A549 (cell line): ENCODE measurements around the gene NNMT. TPM values are rescaled to one million over a fixed set of nuclear protein-coding genes. Genes with fewer than 3 reads are reported as not detected.

Experiments used
- ATAC-seq, 2 experiments: fragments of 200-7000 bp in 1 of 2; fragments of >200 bp in 1 of 2; cut with Nextera tagmentation in 1 of 2; cut with Tn5 transposase in 1 of 2; 3 replicates each; pipeline versions ENCODE4 v1.8.0 to v1.9.1; 2018 to 2020; ENCODE audit warnings: mild to moderate bottlenecking in 1 of 2, moderate library complexity in 1 of 2
- CTCF ChIA-PET: fragments of 300-600 bp; sonication (Branson Sonifier 250); formaldehyde crosslinking; extraction: SDS; loops from one replicate; lab custom pipeline; 2021; ENCODE audit warnings: antibody characterized with exemption, inconsistent platforms; lab: Yijun Ruan, JAX
- POLR2A ChIA-PET: fragments of 350-600 bp; formaldehyde crosslinking; extraction: SDS; loops from one replicate; lab custom pipeline; 2021; ENCODE audit warnings: antibody characterized with exemption, inconsistent platforms; lab: Yijun Ruan, JAX
- DNase-seq, 2 experiments: peaks; one replicate each; pipeline versions ENCODE4 v3.0.0 to v3.0.0-alpha.2; 2011 to 2016; ENCODE audit warnings: low read depth in 1 of 2, low spot score in 1 of 2
- FAIRE-seq: peaks from 2 replicates; lab custom pipeline; 2011; peaks lifted over from hg19 to GRCh38; lab: Jason Lieb, UNC
- H3K27ac ChIP-seq, 2 experiments: fragments of >200 bp; sonication (Bioruptor Twin); formaldehyde crosslinking; 3 replicates each; pipeline ENCODE4 v1.5.1; 2016 to 2017
- H3K4me1 ChIP-seq: fragments of >200 bp; sonication (Bioruptor Twin); formaldehyde crosslinking; 3 replicates; pipeline ENCODE4 v1.6.1; 2016
- H3K4me2 ChIP-seq: fragments of >200 bp; sonication (Bioruptor Twin); formaldehyde crosslinking; 3 replicates; pipeline ENCODE4 v1.6.1; 2016
- H3K4me3 ChIP-seq: fragments of >200 bp; sonication (Bioruptor Twin); formaldehyde crosslinking; 3 replicates; pipeline ENCODE4 v1.5.1; 2016
- H3K9me3 ChIP-seq: fragments of >200 bp; sonication (Bioruptor Twin); formaldehyde crosslinking; 3 replicates; pipeline ENCODE4 v1.6.1; 2016
- ATOH8 ChIP-seq: fragments of 250-450 bp; sonication (Bioruptor Pico); IDR thresholded peaks from 2 replicates; pipeline ENCODE4 v1.5.0; 2020; ENCODE audit warnings: low read depth, mild to moderate bottlenecking, moderate library complexity
- CBX2 ChIP-seq: fragments of 200-600 bp; sonication (generic); IDR thresholded peaks from 2 replicates; pipeline ENCODE4 v1.6.1; 2016; ENCODE audit warnings: low read depth, mild to moderate bottlenecking, borderline replicate concordance
- CEBPB ChIP-seq, 2 experiments: fragments of >200 bp in 1 of 2; sonication (Bioruptor Twin) in 1 of 2; formaldehyde crosslinking in 1 of 2; IDR thresholded peaks; 2 replicates each; pipeline ENCODE4 v1.6.1; 2012 to 2016
- CHD2 ChIP-seq: fragments of 150-350 bp; IDR thresholded peaks from 2 replicates; pipeline ENCODE4 v1.6.1; 2014; ENCODE audit warnings: low read length; ENCODE audit not compliant: partially characterized antibody
- CHD4 ChIP-seq: fragments of 200-600 bp; sonication (generic); IDR thresholded peaks from 2 replicates; pipeline ENCODE4 v1.6.1; 2016; ENCODE audit warnings: antibody characterized with exemption, mild to moderate bottlenecking, borderline replicate concordance
- CTCF ChIP-seq: fragments of >200 bp; sonication (Bioruptor Twin); formaldehyde crosslinking; IDR thresholded peaks from 3 replicates; pipeline ENCODE4 v1.5.1; 2016
- EHF ChIP-seq: fragments of 250-450 bp; sonication (Bioruptor Pico); IDR thresholded peaks from 2 replicates; pipeline ENCODE4 v1.5.0; 2020; ENCODE audit warnings: mild to moderate bottlenecking
- FOXS1 ChIP-seq: fragments of 250-450 bp; sonication (Bioruptor Pico); IDR thresholded peaks from 2 replicates; pipeline ENCODE4 v1.5.0; 2020; ENCODE audit warnings: mild to moderate bottlenecking, moderate library complexity
- HEYL ChIP-seq: fragments of 250-450 bp; sonication (Bioruptor Pico); IDR thresholded peaks from 2 replicates; pipeline ENCODE4 v1.8.0; 2021; ENCODE audit warnings: mild to moderate bottlenecking, moderate library complexity
- HOXA7 ChIP-seq: fragments of 250-450 bp; sonication (Bioruptor Pico); IDR thresholded peaks from 2 replicates; pipeline ENCODE4 v1.5.0; 2020; ENCODE audit warnings: mild to moderate bottlenecking, moderate library complexity
- HOXB13 ChIP-seq: fragments of 250-450 bp; sonication (Bioruptor Pico); IDR thresholded peaks from 2 replicates; pipeline ENCODE4 v1.5.0; 2020; ENCODE audit warnings: low read depth, mild to moderate bottlenecking, moderate library complexity
- JUNB ChIP-seq: fragments of >200 bp; sonication (Bioruptor Twin); formaldehyde crosslinking; IDR thresholded peaks from 2 replicates; pipeline ENCODE4 v1.6.1; 2016
- KDM1A ChIP-seq: fragments of 200-600 bp; sonication (generic); IDR thresholded peaks from 2 replicates; pipeline ENCODE4 v1.6.1; 2016; ENCODE audit warnings: low read depth, mild to moderate bottlenecking
- KDM5A ChIP-seq: fragments of 200-600 bp; sonication (generic); IDR thresholded peaks from 2 replicates; pipeline ENCODE4 v1.6.1; 2016; ENCODE audit warnings: antibody characterized with exemption, mild to moderate bottlenecking
- MYC ChIP-seq: IDR thresholded peaks from 2 replicates; pipeline ENCODE4 v1.6.1; 2012; ENCODE audit warnings: mild to moderate bottlenecking, inconsistent platforms, low read length, improper control_type of control experiment, borderline replicate concordance
- NPAS2 ChIP-seq: fragments of 250-450 bp; sonication (Bioruptor Pico); IDR thresholded peaks from 2 replicates; pipeline ENCODE4 v1.8.0; 2022; ENCODE audit warnings: mild to moderate bottlenecking, moderate library complexity, borderline replicate concordance
- PBX3 ChIP-seq: IDR thresholded peaks from 2 replicates; pipeline ENCODE4 v1.6.1; 2012
- POLR2A ChIP-seq: IDR thresholded peaks from 2 replicates; pipeline ENCODE4 v1.6.1; 2012; ENCODE audit warnings: mild to moderate bottlenecking, low read length
- POLR2AphosphoS2 ChIP-seq: conservative IDR thresholded peaks from 2 replicates; pipeline ENCODE4 v1.6.1; 2012; ENCODE audit warnings: low read length, improper control_type of control experiment, inconsistent platforms
- RAD21 ChIP-seq, 2 experiments: fragments of >200 bp in 1 of 2; sonication (Bioruptor Twin) in 1 of 2; formaldehyde crosslinking in 1 of 2; IDR thresholded peaks in 1 of 2; conservative IDR thresholded peaks in 1 of 2; 2 replicates in 1 of 2; 3 replicates in 1 of 2; pipeline ENCODE4 v1.6.1; 2012 to 2018; ENCODE audit warnings: inconsistent platforms in 1 of 2
- RARB ChIP-seq: fragments of 250-450 bp; sonication (Bioruptor Pico); IDR thresholded peaks from 2 replicates; pipeline ENCODE4 v1.8.0; 2021; ENCODE audit warnings: mild to moderate bottlenecking, moderate library complexity
- RCOR1 ChIP-seq: fragments of 150-350 bp; IDR thresholded peaks from 2 replicates; pipeline ENCODE4 v1.6.1; 2014; ENCODE audit warnings: antibody characterized with exemption, low read length, low read depth
- RNF2 ChIP-seq: fragments of 200-600 bp; sonication (generic); IDR thresholded peaks from 2 replicates; pipeline ENCODE4 v1.6.1; 2016; ENCODE audit warnings: low read depth, mild to moderate bottlenecking, antibody characterized with exemption, moderate library complexity, borderline replicate concordance
- SMC3 ChIP-seq: fragments of >200 bp; sonication (Bioruptor Twin); formaldehyde crosslinking; IDR thresholded peaks from 3 replicates; pipeline ENCODE4 v1.6.1; 2018; ENCODE audit warnings: inconsistent platforms
- SREBF2 ChIP-seq: fragments of 450-650 bp; IDR thresholded peaks from 2 replicates; pipeline ENCODE4 v1.6.1; 2014; ENCODE audit warnings: mild to moderate bottlenecking, moderate library complexity
- ZNF302 ChIP-seq: fragments of 250-450 bp; sonication (Bioruptor Pico); IDR thresholded peaks from 2 replicates; pipeline ENCODE4 v1.9.0; 2021; ENCODE audit warnings: inconsistent platforms, mild to moderate bottlenecking, moderate library complexity
- WGBS: methylation state at CpG from one replicate; pipeline ENCODE4 v1.1.6; 2017; ENCODE audit errors: missing lambda C conversion rate; 5-methylcytosine and 5-hydroxymethylcytosine counted together
- polyA plus RNA-seq, 4 experiments: library from polyadenylated mRNA; depleted of rRNA in 3 of 4; stranded (reverse); fragments of >200 nt; fragmentation: RNase III in 1 of 4; extraction: RNeasy Plus Mini Kit Qiagen cat#74134 plus additional on column Dnase treatment in 1 of 4; gene quantifications; 2 replicates in 3 of 4; 3 replicates in 1 of 4; pipeline ENCODE4 v1.2.3, GENCODE V29; 2011 to 2017
- TF ChIP-seq, protein P1 (sequence below): fragments of 200-600 bp; sonication (generic); IDR thresholded peaks from 2 replicates; pipeline ENCODE4 v1.6.1; 2016; ENCODE audit warnings: antibody characterized with exemption, mild to moderate bottlenecking, moderate library complexity
- TF ChIP-seq, protein P2 (sequence below): fragments of 450-650 bp; IDR thresholded peaks from 2 replicates; pipeline ENCODE4 v1.6.1; 2014; ENCODE audit warnings: antibody characterized with exemption

Gene NNMT
- polyA plus RNA-seq, 2 of the 4 experiments (the other 2 are of a cell fraction) = 285 to 421 TPM

DNA sequence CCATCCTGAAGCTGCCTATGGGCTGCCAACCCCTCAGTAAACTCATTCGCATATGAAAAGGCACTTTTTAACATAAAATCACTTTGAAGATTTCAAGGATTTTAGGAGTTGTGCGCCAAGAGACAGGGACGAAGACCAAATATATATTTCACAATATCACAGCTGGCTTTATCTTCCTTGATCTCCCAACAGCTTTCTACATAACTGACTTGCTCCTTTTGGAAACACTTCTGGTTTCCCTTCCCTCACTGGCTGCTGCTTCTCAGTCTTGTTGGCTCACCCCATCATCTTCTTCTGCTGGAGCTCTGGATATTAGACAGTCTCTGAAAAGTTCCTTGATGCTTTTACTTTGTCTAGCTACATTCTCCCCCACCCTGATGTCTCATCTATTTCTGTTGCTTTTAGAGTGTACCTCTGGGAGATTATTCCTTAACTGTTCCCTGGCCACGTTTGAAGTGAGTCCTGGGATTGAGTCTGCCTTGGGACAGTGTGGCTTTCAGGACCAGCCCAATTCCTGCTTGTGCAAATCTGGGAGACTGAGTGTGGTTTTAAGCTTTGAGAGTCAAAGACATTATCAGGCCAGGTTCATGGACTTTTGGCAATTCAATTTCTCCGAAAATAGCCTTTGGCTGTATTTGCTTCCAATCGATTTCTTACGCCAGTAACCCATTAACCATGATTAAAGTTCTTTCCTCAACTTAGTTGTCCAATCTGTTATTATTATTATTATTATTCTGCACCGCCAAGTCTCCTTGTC lies 30.9 kb upstream of the NNMT start:
- ATAC-seq (no peak), DNase-seq (no peak), FAIRE-seq (no peak)
- ChIA-PET CTCF (interaction anchor here (1.2 to 11.2 kb wide), 8 partner anchors 11 to 460 kb away, joined by 3 to 315 read pairs (median 74); no protein-coding TSS in a partner anchor), POLR2A (no interaction called here)
- H3K9me3 ChIP-seq = no peaks in the 10 kb centered on the region
- no peak overlapping the region for H3K27ac ChIP-seq
- H3K4me3 ChIP-seq = no peak overlapping the region
- WGBS = 68% methylated on average over 8 of the region's 8 CpGs
- 0 out of 3 replicates have a peak, but pooled peaks cover 5% of the 10 kb centered on the region for H3K4me1 ChIP-seq
- TF ChIP-seq SREBF2 = no peak
- no peak for TF ChIP-seq JUNB
- TF ChIP-seq RAD21 (conservative IDR thresholded peaks at IDR 0.05 in 1 of 2, IDR thresholded peaks at IDR 0.05 in 1 of 2) = no peak
- no peak for TF ChIP-seq POLR2A
- no peak for TF ChIP-seq RNF2
- no peak for TF ChIP-seq HOXA7 (CRISPR knock-in tag)
- no peak for TF ChIP-seq FOXS1 (CRISPR knock-in tag)
- TF ChIP-seq, protein P1, sequence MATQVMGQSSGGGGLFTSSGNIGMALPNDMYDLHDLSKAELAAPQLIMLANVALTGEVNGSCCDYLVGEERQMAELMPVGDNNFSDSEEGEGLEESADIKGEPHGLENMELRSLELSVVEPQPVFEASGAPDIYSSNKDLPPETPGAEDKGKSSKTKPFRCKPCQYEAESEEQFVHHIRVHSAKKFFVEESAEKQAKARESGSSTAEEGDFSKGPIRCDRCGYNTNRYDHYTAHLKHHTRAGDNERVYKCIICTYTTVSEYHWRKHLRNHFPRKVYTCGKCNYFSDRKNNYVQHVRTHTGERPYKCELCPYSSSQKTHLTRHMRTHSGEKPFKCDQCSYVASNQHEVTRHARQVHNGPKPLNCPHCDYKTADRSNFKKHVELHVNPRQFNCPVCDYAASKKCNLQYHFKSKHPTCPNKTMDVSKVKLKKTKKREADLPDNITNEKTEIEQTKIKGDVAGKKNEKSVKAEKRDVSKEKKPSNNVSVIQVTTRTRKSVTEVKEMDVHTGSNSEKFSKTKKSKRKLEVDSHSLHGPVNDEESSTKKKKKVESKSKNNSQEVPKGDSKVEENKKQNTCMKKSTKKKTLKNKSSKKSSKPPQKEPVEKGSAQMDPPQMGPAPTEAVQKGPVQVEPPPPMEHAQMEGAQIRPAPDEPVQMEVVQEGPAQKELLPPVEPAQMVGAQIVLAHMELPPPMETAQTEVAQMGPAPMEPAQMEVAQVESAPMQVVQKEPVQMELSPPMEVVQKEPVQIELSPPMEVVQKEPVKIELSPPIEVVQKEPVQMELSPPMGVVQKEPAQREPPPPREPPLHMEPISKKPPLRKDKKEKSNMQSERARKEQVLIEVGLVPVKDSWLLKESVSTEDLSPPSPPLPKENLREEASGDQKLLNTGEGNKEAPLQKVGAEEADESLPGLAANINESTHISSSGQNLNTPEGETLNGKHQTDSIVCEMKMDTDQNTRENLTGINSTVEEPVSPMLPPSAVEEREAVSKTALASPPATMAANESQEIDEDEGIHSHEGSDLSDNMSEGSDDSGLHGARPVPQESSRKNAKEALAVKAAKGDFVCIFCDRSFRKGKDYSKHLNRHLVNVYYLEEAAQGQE = no peak
- no peak for TF ChIP-seq CTCF
- TF ChIP-seq NPAS2 (CRISPR knock-in tag) = no peak
- TF ChIP-seq POLR2AphosphoS2 = no peak
- TF ChIP-seq, protein P2, sequence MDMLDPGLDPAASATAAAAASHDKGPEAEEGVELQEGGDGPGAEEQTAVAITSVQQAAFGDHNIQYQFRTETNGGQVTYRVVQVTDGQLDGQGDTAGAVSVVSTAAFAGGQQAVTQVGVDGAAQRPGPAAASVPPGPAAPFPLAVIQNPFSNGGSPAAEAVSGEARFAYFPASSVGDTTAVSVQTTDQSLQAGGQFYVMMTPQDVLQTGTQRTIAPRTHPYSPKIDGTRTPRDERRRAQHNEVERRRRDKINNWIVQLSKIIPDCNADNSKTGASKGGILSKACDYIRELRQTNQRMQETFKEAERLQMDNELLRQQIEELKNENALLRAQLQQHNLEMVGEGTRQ = no peak
- no peak for TF ChIP-seq SMC3
- TF ChIP-seq HOXB13 (CRISPR knock-in tag) = no peak
- TF ChIP-seq MYC = no peak
- TF ChIP-seq RCOR1 = no peak
- no peak for TF ChIP-seq KDM1A
- no peak for TF ChIP-seq RARB (CRISPR knock-in tag)
- no peak for TF ChIP-seq CHD4
- no peak overlapping the region for H3K4me2 ChIP-seq

GRCh38 chr11:114269498-114269897 lies 26.7 kb upstream of the NNMT start:
- Histone ChIP-seq H3K27ac (no peak overlapping the region), H3K4me1 (no peaks in the 10 kb centered on the region), H3K4me2 (no peak overlapping the region), H3K4me3 (no peak overlapping the region), H3K9me3 (no peaks in the 10 kb centered on the region)
- FAIRE-seq (no peak), DNase-seq (no peak), ATAC-seq (no peak)
- WGBS = 36% methylated on average over 2 of the region's 2 CpGs
- ChIA-PET POLR2A (no interaction called here), CTCF (interaction anchor here (1.4 kb wide), 2 partner anchors 9 to 373 kb away, joined by 3 to 6 read pairs; no protein-coding TSS in a partner anchor)
- TF ChIP-seq ATOH8 (CRISPR knock-in tag) (no peak), SMC3 (no peak), FOXS1 (CRISPR knock-in tag) (no peak), SREBF2 (no peak), POLR2AphosphoS2 (no peak), ZNF302 (CRISPR knock-in tag) (no peak), HEYL (CRISPR knock-in tag) (no peak), CHD2 (no peak), KDM5A (no peak), PBX3 (no peak), CEBPB (IDR thresholded peaks at IDR 0.05) (no peak), EHF (no peak), CBX2 (no peak)
- TF ChIP-seq, protein P2 = no peak
